SK-N-SH (cell line): ENCODE data around the gene PTGFRN. TPM values are rescaled to one million over a fixed set of nuclear protein-coding genes. Genes with fewer than 3 reads are reported as not detected.

ENCODE experiments used
- CTCF ChIA-PET: fragments of 300-600, 350-600 bp; formaldehyde crosslinking; extraction: SDS; loops from one replicate; lab custom pipeline; 2021; lab: Yijun Ruan, JAX
- POLR2A ChIA-PET: fragments of 350-600 bp; sonication (Branson Sonifier 250); formaldehyde crosslinking; extraction: SDS; loops from one replicate; lab custom pipeline; 2020; ENCODE audit warnings: antibody characterized with exemption, inconsistent platforms; lab: Yijun Ruan, JAX
- DNase-seq: peaks from one replicate; pipeline ENCODE4 v3.0.0; 2012
- H2AFZ ChIP-seq: fragments of 200-600 bp; sonication (generic); 2 replicates; pipeline ENCODE4 v1.8.1; 2016; ENCODE audit warnings: antibody characterized with exemption, mild to moderate bottlenecking, low read depth
- H3F3A ChIP-seq: fragments of 200-600 bp; sonication (generic); replicated peaks from 2 replicates; pipeline ENCODE3; 2016; ENCODE audit warnings: antibody characterized with exemption, mild to moderate bottlenecking; ENCODE audit not compliant: insufficient read depth
- H3K27ac ChIP-seq, 2 experiments: fragments of 200-500 bp in 1 of 2; fragments of 200-600 bp in 1 of 2; sonication (Bioruptor generic) in 1 of 2; sonication (generic), shearing (Covaris generic) in 1 of 2; 2 replicates each; pipeline versions ENCODE4 v1.5.1 to v1.6.1; 2014 to 2016; ENCODE audit warnings: low read depth in 2 of 2, inconsistent platforms in 1 of 2, low read length in 1 of 2, mild to moderate bottlenecking in 1 of 2, mixed read lengths in 1 of 2
- H3K27me3 ChIP-seq: fragments of 200-600 bp; sonication (generic), shearing (Covaris generic); 2 replicates; pipeline ENCODE4 v1.6.1; 2016; ENCODE audit warnings: mixed run types; ENCODE audit not compliant: insufficient read depth
- H3K36me3 ChIP-seq, 2 experiments: fragments of 200-500 bp in 1 of 2; fragments of 200-600 bp in 1 of 2; sonication (Bioruptor generic) in 1 of 2; sonication (generic) in 1 of 2; replicated peaks in 1 of 2; 2 replicates each; pipeline versions ENCODE3 to v1.5.1; 2014 to 2016; ENCODE audit warnings: low read length in 1 of 2, mild to moderate bottlenecking in 1 of 2; ENCODE audit not compliant: insufficient read depth in 2 of 2, control insufficient read depth in 1 of 2
- H3K4me1 ChIP-seq, 2 experiments: fragments of 200-500 bp in 1 of 2; fragments of 200-600 bp in 1 of 2; sonication (Bioruptor generic) in 1 of 2; sonication (generic), shearing (Covaris generic) in 1 of 2; 2 replicates each; pipeline versions ENCODE4 v1.5.1 to v1.6.1; 2014 to 2016; ENCODE audit warnings: low read depth in 1 of 2, low read length in 1 of 2, mixed run types in 1 of 2; ENCODE audit not compliant: insufficient read depth in 2 of 2, control insufficient read depth in 1 of 2
- H3K4me2 ChIP-seq: fragments of 200-600 bp; sonication (generic), shearing (Covaris generic); 2 replicates; pipeline ENCODE4 v1.6.1; 2017; ENCODE audit warnings: mixed run types
- H3K4me3 ChIP-seq, 2 experiments: fragments of 200-500 bp in 1 of 2; fragments of 200-600 bp in 1 of 2; sonication (Bioruptor generic) in 1 of 2; sonication (generic), shearing (Covaris generic) in 1 of 2; 2 replicates each; pipeline versions ENCODE4 v1.5.1 to v1.8.1; 2014 to 2016; ENCODE audit warnings: low read depth in 2 of 2, inconsistent platforms in 1 of 2, low read length in 1 of 2, mild to moderate bottlenecking in 1 of 2, mixed read lengths in 1 of 2, moderate library complexity in 1 of 2
- H3K79me2 ChIP-seq: fragments of 200-600 bp; sonication (generic); 2 replicates; pipeline ENCODE4 v1.8.1; 2017; ENCODE audit warnings: mild to moderate bottlenecking; ENCODE audit not compliant: insufficient read depth
- H3K9ac ChIP-seq: fragments of 200-600 bp; sonication (generic); 2 replicates; pipeline ENCODE4 v1.6.1; 2017; ENCODE audit warnings: mixed run types
- H3K9me2 ChIP-seq: fragments of 200-600 bp; sonication (generic); 2 replicates; pipeline ENCODE4 v1.6.1; 2017; ENCODE audit warnings: mixed run types
- H3K9me3 ChIP-seq: fragments of 200-600 bp; sonication (generic); 2 replicates; pipeline ENCODE4 v1.6.1; 2017; ENCODE audit warnings: mixed run types, mild to moderate bottlenecking, moderate library complexity
- H4K20me1 ChIP-seq: fragments of 200-600 bp; sonication (generic); 2 replicates; pipeline ENCODE4 v1.6.1; 2017; ENCODE audit warnings: mild to moderate bottlenecking, mixed run types; ENCODE audit not compliant: insufficient read depth
- EP300 ChIP-seq, 2 experiments: IDR thresholded peaks; 2 replicates each; pipeline versions ENCODE4 v1.4.0 to v1.6.1; 2012; ENCODE audit warnings: borderline replicate concordance in 1 of 2, low read depth in 1 of 2, low read length in 1 of 2
- GABPA ChIP-seq: IDR thresholded peaks from 2 replicates; pipeline ENCODE4 v1.4.0; 2012; ENCODE audit warnings: low read depth, mild to moderate bottlenecking
- JUND ChIP-seq: IDR thresholded peaks from 2 replicates; pipeline ENCODE4 v1.4.0; 2012
- MEF2A ChIP-seq: IDR thresholded peaks from 2 replicates; pipeline ENCODE4 v1.4.0; 2012; ENCODE audit warnings: low read depth, borderline replicate concordance
- RCOR1 ChIP-seq: fragments of 150-350 bp; IDR thresholded peaks from 2 replicates; pipeline ENCODE4 v1.6.1; 2017; ENCODE audit warnings: antibody characterized with exemption, low read length
- REST ChIP-seq: IDR thresholded peaks from 2 replicates; pipeline ENCODE4 v1.6.1; 2012; ENCODE audit warnings: mild to moderate bottlenecking, low read depth, low read length, moderate library complexity
- SIN3A ChIP-seq: IDR thresholded peaks from 2 replicates; pipeline ENCODE4 v1.6.1; 2012; ENCODE audit warnings: low read depth, mild to moderate bottlenecking, low read length, moderate library complexity, borderline replicate concordance
- SMC3 ChIP-seq: IDR thresholded peaks from 2 replicates; pipeline ENCODE4 v1.6.1; 2012; ENCODE audit warnings: low read depth, low read length, improper control_type of control experiment
- TAF1 ChIP-seq: IDR thresholded peaks from 2 replicates; pipeline ENCODE4 v1.6.1; 2012; ENCODE audit warnings: low read depth, mild to moderate bottlenecking, low read length, moderate library complexity, borderline replicate concordance
- TEAD4 ChIP-seq: IDR thresholded peaks from 2 replicates; pipeline ENCODE4 v1.4.0; 2012; ENCODE audit warnings: mild to moderate bottlenecking, borderline replicate concordance; ENCODE audit not compliant: insufficient read depth
- USF1 ChIP-seq: IDR thresholded peaks from 2 replicates; pipeline ENCODE4 v1.4.0; 2012; ENCODE audit warnings: low read depth, borderline replicate concordance
- WGBS: methylation state at CpG from one replicate; pipeline ENCODE4 v1.1.6; 2017; ENCODE audit warnings: low lambda C conversion rate; 5-methylcytosine and 5-hydroxymethylcytosine counted together
- polyA plus RNA-seq, 3 experiments: library from polyadenylated mRNA; depleted of rRNA; stranded (reverse); fragments of >200 nt; gene quantifications; 2 replicates each; pipeline ENCODE4 v1.2.3, GENCODE V29; 2012
- TF ChIP-seq, protein P1 (sequence below): fragments of 150-350 bp; IDR thresholded peaks from 2 replicates; pipeline ENCODE4 v1.6.1; 2017; ENCODE audit warnings: antibody characterized with exemption, low read length, low read depth, borderline replicate concordance

Gene PTGFRN
- polyA plus RNA-seq, 1 of the 3 experiments (the other 2 are of a cell fraction) = 22.4 TPM

GRCh38 chr1:116988248-116988647 lies 78.5 kb downstream of the PTGFRN start:
- POLR2A ChIA-PET = interaction anchor here (0.5 kb wide), 1 partner anchor 24 kb away, joined by 4 read pairs; no protein-coding TSS in a partner anchor

More at GRCh38 chr1:116988248-116988647, 78.5 kb downstream of the PTGFRN start:
- no peaks in the 10 kb centered on the region for H4K20me1 ChIP-seq
- H3K27ac ChIP-seq = no peak overlapping the region
- H3K27me3 ChIP-seq = no peaks in the 10 kb centered on the region
- H3K36me3 ChIP-seq = no peaks in the 10 kb centered on the region
- H3K9me2 ChIP-seq = no peaks in the 10 kb centered on the region
- H3K4me3 ChIP-seq = no peak overlapping the region
- CTCF ChIA-PET = no interaction called here
- no peak overlapping the region for H3K4me2 ChIP-seq
- no peak overlapping the region for H2AFZ ChIP-seq
- no peaks in the 10 kb centered on the region for H3F3A ChIP-seq
- TF ChIP-seq, protein P1, sequence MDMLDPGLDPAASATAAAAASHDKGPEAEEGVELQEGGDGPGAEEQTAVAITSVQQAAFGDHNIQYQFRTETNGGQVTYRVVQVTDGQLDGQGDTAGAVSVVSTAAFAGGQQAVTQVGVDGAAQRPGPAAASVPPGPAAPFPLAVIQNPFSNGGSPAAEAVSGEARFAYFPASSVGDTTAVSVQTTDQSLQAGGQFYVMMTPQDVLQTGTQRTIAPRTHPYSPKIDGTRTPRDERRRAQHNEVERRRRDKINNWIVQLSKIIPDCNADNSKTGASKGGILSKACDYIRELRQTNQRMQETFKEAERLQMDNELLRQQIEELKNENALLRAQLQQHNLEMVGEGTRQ = no peak
- TF ChIP-seq JUND (no peak), REST (no peak), RCOR1 (no peak), SIN3A (no peak), MEF2A (no peak), USF1 (no peak), TEAD4 (no peak), EP300 (IDR thresholded peaks at IDR 0.05; ENCODE audit: borderline replicate concordance in 1 of 2, low read depth in 1 of 2, low read length in 1 of 2) (no peak), GABPA (no peak), TAF1 (no peak), SMC3 (no peak)
- H3K9me3 ChIP-seq = no peaks in the 10 kb centered on the region
- no peaks in the 10 kb centered on the region for H3K79me2 ChIP-seq
- no peaks in the 10 kb centered on the region; a peak in 1 of 4 replicates for H3K4me1 ChIP-seq
- 80% methylated on average over 5 of the region's 7 CpGs for WGBS
- DNase-seq = no peak
- H3K9ac ChIP-seq = no peak overlapping the region
